HepG2 (cell line): ENCODE measurements around the gene CYP27B1. TPM values are rescaled to one million over a fixed set of nuclear protein-coding genes. Genes with fewer than 3 reads are reported as not detected.

Source experiments
- CREB1 ChIP-seq, 2 experiments: fragments of 450-650 bp in 1 of 2; IDR thresholded peaks; 2 replicates each; pipeline ENCODE4 v1.6.1; 2016 to 2017; ENCODE audit warnings: control low read depth in 1 of 2, mild to moderate bottlenecking in 1 of 2, missing compliant biosample characterization in 1 of 2, missing genetic modification characterization in 1 of 2
- DDIT3 ChIP-seq: sonication (generic); formaldehyde crosslinking; IDR thresholded peaks from 2 replicates; pipeline ENCODE4 v1.4.0; 2020; ENCODE audit warnings: mild to moderate bottlenecking, missing genetic modification reagents
- ETV5 ChIP-seq: IDR thresholded peaks from 2 replicates; pipeline ENCODE4 v1.6.1; 2018; ENCODE audit warnings: missing biosample characterization, missing genetic modification reagents, inconsistent platforms, borderline replicate concordance
- MTF1 ChIP-seq: sonication (generic); formaldehyde crosslinking; IDR thresholded peaks from 2 replicates; pipeline ENCODE4 v1.5.0; 2020; ENCODE audit warnings: missing genetic modification reagents
- NFRKB ChIP-seq: fragments of 450-650 bp; IDR thresholded peaks from 2 replicates; pipeline ENCODE4 v1.6.1; 2017
- PHF5A ChIP-seq: IDR thresholded peaks from one replicate; pipeline ENCODE4 v1.6.1; 2018; ENCODE audit warnings: low read depth, missing genetic modification reagents; ENCODE audit not compliant: unreplicated experiment
- RARG ChIP-seq: sonication (generic); formaldehyde crosslinking; IDR thresholded peaks from 2 replicates; pipeline ENCODE4 v1.4.0; 2020; ENCODE audit warnings: low read depth, mild to moderate bottlenecking, missing genetic modification reagents
- TEAD3 ChIP-seq: optimal IDR thresholded peaks from 2 replicates; pipeline ENCODE3; 2016; ENCODE audit warnings: borderline replicate concordance
- TFDP1 ChIP-seq: IDR thresholded peaks from 2 replicates; pipeline ENCODE4 v1.6.1; 2016; ENCODE audit warnings: missing compliant biosample characterization, missing genetic modification reagents, borderline replicate concordance
- THAP11 ChIP-seq: IDR thresholded peaks from 2 replicates; pipeline ENCODE4 v1.6.1; 2016; ENCODE audit warnings: missing biosample characterization, missing genetic modification reagents
- ZBTB38 ChIP-seq: sonication (generic); formaldehyde crosslinking; IDR thresholded peaks from 2 replicates; pipeline ENCODE4 v1.5.1; 2020; ENCODE audit warnings: mild to moderate bottlenecking, missing genetic modification reagents
- ZBTB4 ChIP-seq: sonication (generic); formaldehyde crosslinking; IDR thresholded peaks from 2 replicates; pipeline ENCODE4 v1.4.0; 2020; ENCODE audit warnings: missing genetic modification reagents, mild to moderate bottlenecking, borderline replicate concordance
- ZC3H4 ChIP-seq: sonication (generic); formaldehyde crosslinking; IDR thresholded peaks from 2 replicates; pipeline ENCODE4 v1.4.0; 2020; ENCODE audit warnings: missing genetic modification reagents, borderline replicate concordance
- ZMYM4 ChIP-seq: sonication (generic); formaldehyde crosslinking; IDR thresholded peaks from 2 replicates; pipeline ENCODE4 v1.8.1; 2023; ENCODE audit warnings: mild to moderate bottlenecking, missing genetic modification reagents
- ZNF136 ChIP-seq: sonication (generic); formaldehyde crosslinking; IDR thresholded peaks from 2 replicates; pipeline ENCODE4 v1.8.1; 2022; ENCODE audit warnings: low read depth, mild to moderate bottlenecking, moderate library complexity, missing genetic modification reagents
- ZNF33B ChIP-seq: sonication (generic); formaldehyde crosslinking; IDR thresholded peaks from 2 replicates; pipeline ENCODE4 v1.5.1; 2020; ENCODE audit warnings: mild to moderate bottlenecking, missing genetic modification reagents
- ZNF572 ChIP-seq: sonication (generic); formaldehyde crosslinking; IDR thresholded peaks from 2 replicates; pipeline ENCODE4 v1.5.1; 2020; ENCODE audit warnings: mild to moderate bottlenecking, missing genetic modification reagents
- ZNF816 ChIP-seq: sonication (generic); formaldehyde crosslinking; IDR thresholded peaks from 2 replicates; pipeline ENCODE4 v1.8.0; 2022; ENCODE audit warnings: missing genetic modification reagents, mild to moderate bottlenecking, borderline replicate concordance
- ZSCAN22 ChIP-seq: sonication (generic); formaldehyde crosslinking; IDR thresholded peaks from 2 replicates; pipeline ENCODE4 v1.4.0; 2020; ENCODE audit warnings: mild to moderate bottlenecking, missing genetic modification reagents
- polyA plus RNA-seq, 8 experiments: library from polyadenylated mRNA; depleted of rRNA in 3 of 8; stranded (reverse) in 7 of 8; unstranded in 1 of 8; fragments of >200 nt; fragmentation: Illumina TruSeq in 4 of 8; extraction: Trizol in 4 of 8; gene quantifications; 2 replicates each; pipeline versions ENCODE4 v1.2.1 to v1.2.3, GENCODE V29; 2011 to 2016; ENCODE audit warnings: low read depth in 4 of 8, missing spikeins in 1 of 8, mixed read lengths in 1 of 8; ENCODE audit not compliant: insufficient read depth in 1 of 8
- total RNA-seq, 5 experiments: library from RNA; depleted of rRNA; stranded (reverse); fragments of >200 nt; fragmentation: Illumina TruSeq; extraction: Trizol; gene quantifications; 2 replicates each; pipeline ENCODE4 v1.2.3, GENCODE V29; 2016; ENCODE audit warnings: low read depth in 1 of 5
- TF ChIP-seq, protein P1 (sequence below): sonication (generic); formaldehyde crosslinking; IDR thresholded peaks from 2 replicates; pipeline ENCODE4 v1.9.0; 2021; ENCODE audit warnings: missing genetic modification reagents, mild to moderate bottlenecking, borderline replicate concordance
- TF ChIP-seq, protein P2 (sequence below): sonication (generic); formaldehyde crosslinking; IDR thresholded peaks from 2 replicates; pipeline ENCODE4 v1.8.0; 2022; ENCODE audit warnings: mild to moderate bottlenecking, missing genetic modification reagents, moderate library complexity

Gene CYP27B1
- total and polyA plus RNA-seq, 2 of the 13 experiments (the other 11 are each of a cell fraction or from before 2014, with no cell fraction given), result 2.3 to 3.0 TPM

DNA sequence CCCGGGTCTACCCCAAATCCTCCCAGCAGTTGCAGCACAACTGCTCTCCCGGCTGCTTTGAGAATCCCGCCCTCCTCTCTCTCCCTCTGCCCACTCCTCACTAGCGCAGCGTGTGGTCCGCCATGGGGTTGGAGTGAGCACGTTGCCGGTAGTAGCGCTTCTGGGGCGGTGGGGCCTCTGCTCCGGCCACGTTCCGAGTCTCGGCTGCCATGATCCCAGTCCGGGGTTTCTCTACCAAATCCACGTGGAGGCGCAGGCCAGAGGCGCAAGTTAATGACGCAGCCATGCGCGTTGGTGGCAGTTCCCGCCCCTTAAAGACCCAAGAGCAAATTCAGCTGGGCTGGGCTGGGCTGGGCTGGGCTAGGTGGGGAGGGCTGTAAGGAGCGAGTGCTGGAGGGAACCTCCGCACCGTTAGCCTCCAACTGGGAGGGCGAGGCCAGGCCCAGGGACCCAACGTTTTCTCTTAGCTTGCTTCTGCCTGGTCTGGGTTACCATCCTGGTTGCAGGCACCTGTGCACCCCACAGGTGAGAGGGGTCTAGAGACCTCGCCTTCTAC lies 5.1 kb upstream of the CYP27B1 start, which contains the start of gene METTL1 (continued):
- no peak; the same call in 1 of the 2 replicates for TF ChIP-seq ZNF816 (CRISPR knock-in tag)
- peak; percentile 24; the same call in 1 of the 2 replicates for TF ChIP-seq ETV5 (CRISPR knock-in tag)
- TF ChIP-seq MTF1 (CRISPR knock-in tag), result no peak
- no peak for TF ChIP-seq DDIT3
- peak; percentile 71; the same call in 1 of the 2 replicates for TF ChIP-seq ZNF136 (CRISPR knock-in tag)
- TF ChIP-seq TEAD3 (CRISPR knock-in tag), result peak; percentile 64
- peak; percentile 49 for TF ChIP-seq PHF5A (CRISPR knock-in tag)
- TF ChIP-seq, protein P1, sequence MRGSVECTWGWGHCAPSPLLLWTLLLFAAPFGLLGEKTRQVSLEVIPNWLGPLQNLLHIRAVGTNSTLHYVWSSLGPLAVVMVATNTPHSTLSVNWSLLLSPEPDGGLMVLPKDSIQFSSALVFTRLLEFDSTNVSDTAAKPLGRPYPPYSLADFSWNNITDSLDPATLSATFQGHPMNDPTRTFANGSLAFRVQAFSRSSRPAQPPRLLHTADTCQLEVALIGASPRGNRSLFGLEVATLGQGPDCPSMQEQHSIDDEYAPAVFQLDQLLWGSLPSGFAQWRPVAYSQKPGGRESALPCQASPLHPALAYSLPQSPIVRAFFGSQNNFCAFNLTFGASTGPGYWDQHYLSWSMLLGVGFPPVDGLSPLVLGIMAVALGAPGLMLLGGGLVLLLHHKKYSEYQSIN (CRISPR knock-in tag), result no peak
- TF ChIP-seq, protein P2, sequence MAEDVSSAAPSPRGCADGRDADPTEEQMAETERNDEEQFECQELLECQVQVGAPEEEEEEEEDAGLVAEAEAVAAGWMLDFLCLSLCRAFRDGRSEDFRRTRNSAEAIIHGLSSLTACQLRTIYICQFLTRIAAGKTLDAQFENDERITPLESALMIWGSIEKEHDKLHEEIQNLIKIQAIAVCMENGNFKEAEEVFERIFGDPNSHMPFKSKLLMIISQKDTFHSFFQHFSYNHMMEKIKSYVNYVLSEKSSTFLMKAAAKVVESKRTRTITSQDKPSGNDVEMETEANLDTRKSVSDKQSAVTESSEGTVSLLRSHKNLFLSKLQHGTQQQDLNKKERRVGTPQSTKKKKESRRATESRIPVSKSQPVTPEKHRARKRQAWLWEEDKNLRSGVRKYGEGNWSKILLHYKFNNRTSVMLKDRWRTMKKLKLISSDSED (CRISPR knock-in tag), result no peak
- TF ChIP-seq ZBTB38 (CRISPR knock-in tag), result peak; percentile 89
- TF ChIP-seq ZMYM4 (CRISPR knock-in tag), result peak; percentile 95
- peak; percentile 75 for TF ChIP-seq NFRKB
- TF ChIP-seq THAP11 (CRISPR knock-in tag), result peak; percentile 91
- peak; percentile 23; the same call in 1 of the 2 replicates for TF ChIP-seq ZC3H4 (CRISPR knock-in tag)
- TF ChIP-seq ZSCAN22, result no peak
- 0 out of 2 replicates have a peak, but pooled peaks have one; percentile 31 for TF ChIP-seq ZBTB4 (CRISPR knock-in tag)
- no peak for TF ChIP-seq RARG (CRISPR knock-in tag)
- peak; percentile 41; the same call in 1 of the 2 replicates for TF ChIP-seq ZNF33B (CRISPR knock-in tag)
- TF ChIP-seq ZNF572 (CRISPR knock-in tag), result no peak
- TF ChIP-seq TFDP1 (CRISPR knock-in tag), result peak; percentile 72; the same call in 1 of the 2 replicates
- TF ChIP-seq CREB1 (IDR thresholded peaks at IDR 0.05), result peak; percentile 95
- TF ChIP-seq CREB1 (CRISPR knock-in tag; IDR thresholded peaks at IDR 0.05), result peak; percentile 99
